OCI-LY1 (cell line): ENCODE measurements around the gene ENDOV.

Experiments used
- CTCF ChIP-seq: fragments of 200-600 bp; sonication (generic), shearing (Covaris generic); IDR thresholded peaks from 2 replicates; pipeline ENCODE4 v1.5.1; 2017; ENCODE audit warnings: mild to moderate bottlenecking, antibody characterized with exemption, low read length, moderate library complexity, mixed read lengths
- EZH2 ChIP-seq: fragments of 200-600 bp; sonication (generic), shearing (Covaris generic); IDR thresholded peaks from 2 replicates; pipeline ENCODE4 v1.8.0; 2017; ENCODE audit warnings: borderline replicate concordance, mixed run types, mild to moderate bottlenecking, antibody characterized with exemption, low read length, moderate library complexity, mixed read lengths

DNA sequence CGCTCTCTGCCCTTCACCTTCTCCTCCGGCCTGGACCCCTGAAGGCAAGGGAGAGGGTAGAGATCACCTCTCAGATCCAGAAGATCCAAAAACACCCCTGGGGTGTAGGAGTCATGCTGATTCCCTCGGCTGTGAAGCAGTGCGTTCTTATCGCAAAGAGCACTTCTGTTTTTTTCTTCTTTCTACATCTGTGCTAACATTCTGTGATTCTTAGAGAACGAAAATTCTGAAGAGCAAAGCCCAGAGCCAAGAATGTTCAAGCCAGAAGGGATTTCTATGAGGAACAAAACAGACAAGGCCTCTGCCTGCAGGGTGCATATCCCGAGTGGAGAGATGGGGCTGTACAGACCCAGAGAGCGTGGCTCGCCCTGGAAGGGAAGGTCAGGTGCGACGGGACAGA, 44.3 kb downstream of the ENDOV start:
- no peak for TF ChIP-seq EZH2
- no peak for TF ChIP-seq CTCF
